Measurements from ENCODE around the gene APPBP2.

DNA sequence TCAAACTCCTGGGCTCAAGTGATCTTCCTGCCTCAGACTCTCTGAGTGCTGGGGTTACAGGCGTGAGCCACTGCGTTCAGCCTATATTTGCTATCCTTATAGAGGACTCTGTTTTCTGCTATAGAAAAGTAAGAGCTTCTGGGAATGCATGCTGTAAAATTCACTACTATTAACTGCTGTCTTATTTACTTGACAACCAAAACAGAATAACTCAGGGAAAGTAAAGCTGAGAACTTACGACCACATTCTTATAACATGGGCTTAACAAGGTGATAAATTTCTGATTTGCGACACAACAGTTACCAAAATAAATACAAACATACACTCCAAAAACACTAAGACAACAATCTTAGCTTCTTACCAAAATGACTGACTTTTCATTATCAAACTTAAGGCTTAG is 23.9 kb downstream of the APPBP2 start:
- TF ChIP-seq, protein P1, sequence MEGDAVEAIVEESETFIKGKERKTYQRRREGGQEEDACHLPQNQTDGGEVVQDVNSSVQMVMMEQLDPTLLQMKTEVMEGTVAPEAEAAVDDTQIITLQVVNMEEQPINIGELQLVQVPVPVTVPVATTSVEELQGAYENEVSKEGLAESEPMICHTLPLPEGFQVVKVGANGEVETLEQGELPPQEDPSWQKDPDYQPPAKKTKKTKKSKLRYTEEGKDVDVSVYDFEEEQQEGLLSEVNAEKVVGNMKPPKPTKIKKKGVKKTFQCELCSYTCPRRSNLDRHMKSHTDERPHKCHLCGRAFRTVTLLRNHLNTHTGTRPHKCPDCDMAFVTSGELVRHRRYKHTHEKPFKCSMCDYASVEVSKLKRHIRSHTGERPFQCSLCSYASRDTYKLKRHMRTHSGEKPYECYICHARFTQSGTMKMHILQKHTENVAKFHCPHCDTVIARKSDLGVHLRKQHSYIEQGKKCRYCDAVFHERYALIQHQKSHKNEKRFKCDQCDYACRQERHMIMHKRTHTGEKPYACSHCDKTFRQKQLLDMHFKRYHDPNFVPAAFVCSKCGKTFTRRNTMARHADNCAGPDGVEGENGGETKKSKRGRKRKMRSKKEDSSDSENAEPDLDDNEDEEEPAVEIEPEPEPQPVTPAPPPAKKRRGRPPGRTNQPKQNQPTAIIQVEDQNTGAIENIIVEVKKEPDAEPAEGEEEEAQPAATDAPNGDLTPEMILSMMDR (IDR thresholded peaks at IDR 0.05), result no peak
- TF ChIP-seq, protein P2, sequence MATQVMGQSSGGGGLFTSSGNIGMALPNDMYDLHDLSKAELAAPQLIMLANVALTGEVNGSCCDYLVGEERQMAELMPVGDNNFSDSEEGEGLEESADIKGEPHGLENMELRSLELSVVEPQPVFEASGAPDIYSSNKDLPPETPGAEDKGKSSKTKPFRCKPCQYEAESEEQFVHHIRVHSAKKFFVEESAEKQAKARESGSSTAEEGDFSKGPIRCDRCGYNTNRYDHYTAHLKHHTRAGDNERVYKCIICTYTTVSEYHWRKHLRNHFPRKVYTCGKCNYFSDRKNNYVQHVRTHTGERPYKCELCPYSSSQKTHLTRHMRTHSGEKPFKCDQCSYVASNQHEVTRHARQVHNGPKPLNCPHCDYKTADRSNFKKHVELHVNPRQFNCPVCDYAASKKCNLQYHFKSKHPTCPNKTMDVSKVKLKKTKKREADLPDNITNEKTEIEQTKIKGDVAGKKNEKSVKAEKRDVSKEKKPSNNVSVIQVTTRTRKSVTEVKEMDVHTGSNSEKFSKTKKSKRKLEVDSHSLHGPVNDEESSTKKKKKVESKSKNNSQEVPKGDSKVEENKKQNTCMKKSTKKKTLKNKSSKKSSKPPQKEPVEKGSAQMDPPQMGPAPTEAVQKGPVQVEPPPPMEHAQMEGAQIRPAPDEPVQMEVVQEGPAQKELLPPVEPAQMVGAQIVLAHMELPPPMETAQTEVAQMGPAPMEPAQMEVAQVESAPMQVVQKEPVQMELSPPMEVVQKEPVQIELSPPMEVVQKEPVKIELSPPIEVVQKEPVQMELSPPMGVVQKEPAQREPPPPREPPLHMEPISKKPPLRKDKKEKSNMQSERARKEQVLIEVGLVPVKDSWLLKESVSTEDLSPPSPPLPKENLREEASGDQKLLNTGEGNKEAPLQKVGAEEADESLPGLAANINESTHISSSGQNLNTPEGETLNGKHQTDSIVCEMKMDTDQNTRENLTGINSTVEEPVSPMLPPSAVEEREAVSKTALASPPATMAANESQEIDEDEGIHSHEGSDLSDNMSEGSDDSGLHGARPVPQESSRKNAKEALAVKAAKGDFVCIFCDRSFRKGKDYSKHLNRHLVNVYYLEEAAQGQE (IDR thresholded peaks at IDR 0.05), result no peak

Data from A549 (cell line).